Peyer's patch (tissue), 4 donors: Measurements from ENCODE around the gene RILP. TPM values are rescaled to one million over a fixed set of nuclear protein-coding genes. Genes with fewer than 3 reads are reported as not detected.

Experiments
- DNase-seq, 3 donors: peaks; one replicate each; pipeline ENCODE4 v3.0.0-alpha.2; 2017 to 2019
- H3K27ac ChIP-seq, 4 donors: fragments of 200-600 bp; sonication (generic); one replicate each; pipeline ENCODE4 v1.5.1; 2016 to 2019
- H3K27me3 ChIP-seq, 2 donors: fragments of 200-600 bp; sonication (generic); one replicate each; pipeline ENCODE4 v1.5.1; 2019
- H3K36me3 ChIP-seq, 3 donors: fragments of 200-600 bp; sonication (generic); one replicate each; pipeline ENCODE4 v1.5.1; 2016 to 2019
- H3K4me1 ChIP-seq, 4 donors: fragments of 200-600 bp; sonication (generic); one replicate each; pipeline ENCODE4 v1.5.1; 2016 to 2019
- H3K4me3 ChIP-seq, 4 donors: fragments of 200-600 bp; sonication (generic); 1 replicate in 3 of 4; 2 replicates in 1 of 4; pipeline ENCODE4 v1.5.1; 2016 to 2019; ENCODE audit warnings: mild to moderate bottlenecking in 1 of 4
- H3K9me3 ChIP-seq, 4 donors: fragments of 200-600 bp; sonication (generic); one replicate each; pipeline ENCODE4 v1.5.1; 2016 to 2019; ENCODE audit warnings: mild to moderate bottlenecking in 1 of 4
- CTCF ChIP-seq, 6 experiments: fragments of 450-650 bp in 4 of 6; fragments of 200-600 bp in 2 of 6; sonication (generic) in 1 of 6; IDR thresholded peaks; one replicate each; pipeline ENCODE4 v1.5.1; 2017 to 2019; ENCODE audit warnings: antibody characterized with exemption in 6 of 6, mild to moderate bottlenecking in 3 of 6, moderate library complexity in 1 of 6
- POLR2A ChIP-seq, 2 donors: fragments of 450-650 bp; IDR thresholded peaks; one replicate each; pipeline ENCODE4 v1.5.1; 2017; ENCODE audit warnings: antibody characterized with exemption in 2 of 2, mild to moderate bottlenecking in 2 of 2, moderate library complexity in 2 of 2
- total RNA-seq, 4 donors: library from RNA; depleted of rRNA; stranded (reverse); fragments of >200 nt; gene quantifications; one replicate each; pipeline ENCODE4 v1.1.0, GENCODE V29; 2016

The RILP gene
- total RNA-seq, 4 donors from 2014 or later = 29.7 to 173 (median 92.3) TPM

GRCh38 chr17:1640329-1641064, 9.2 kb downstream of the RILP start:
- no peak for TF ChIP-seq POLR2A (IDR thresholded peaks at IDR 0.05)
- Histone ChIP-seq H3K27me3 (no peaks in the 10 kb centered on the region), H3K27ac (no peak overlapping the region), H3K4me3 (no peak overlapping the region), H3K9me3 (no peaks in the 10 kb centered on the region), H3K36me3 (peaks cover 0 to 12% (median 0%) of the 10 kb centered on the region in 3 donors), H3K4me1 (peaks cover 0 to 17% (median 11%) of the 10 kb centered on the region in 4 donors)
- DNase-seq = no peak

GRCh38 chr17:1639549-1640180, 10.0 kb downstream of the RILP start:
- TF ChIP-seq CTCF (IDR thresholded peaks at IDR 0.05) (no peak), POLR2A (IDR thresholded peaks at IDR 0.05) (no peak)
- no peaks in the 10 kb centered on the region for H3K9me3 ChIP-seq
- no peak overlapping the region for H3K27ac ChIP-seq
- H3K36me3 ChIP-seq = peaks cover 0 to 16% (median 0%) of the 10 kb centered on the region in 3 donors
- H3K27me3 ChIP-seq = no peaks in the 10 kb centered on the region
- peaks cover 0 to 14% (median 11%) of the 10 kb centered on the region in 4 donors for H3K4me1 ChIP-seq
- H3K4me3 ChIP-seq = no peak overlapping the region
- DNase-seq = no peak

- Histone ChIP-seq H3K9me3 (no peaks in the 10 kb centered on the region), H3K27me3 (no peaks in the 10 kb centered on the region), H3K27ac (no peak overlapping the region), H3K36me3 (peaks cover 0 to 16% (median 0%) of the 10 kb centered on the region in 3 donors), H3K4me1 (peaks cover 0 to 6% (median 3%) of the 10 kb centered on the region in 4 donors), H3K4me3 (no peak overlapping the region)
- TF ChIP-seq POLR2A (IDR thresholded peaks at IDR 0.05) (no peak), CTCF (IDR thresholded peaks at IDR 0.05) (no peak)
- DNase-seq = no peak
These were observed 10.9 kb downstream of the RILP start for GRCh38 chr17:1638624-1639300.

GRCh38 chr17:1638171-1638590, 11.5 kb downstream of the RILP start:
- no peak for DNase-seq
- Histone ChIP-seq H3K36me3 (peaks cover 0 to 16% (median 0%) of the 10 kb centered on the region in 3 donors), H3K27me3 (no peaks in the 10 kb centered on the region), H3K4me3 (no peak overlapping the region), H3K27ac (no peak overlapping the region), H3K4me1 (no peaks in the 10 kb centered on the region), H3K9me3 (no peaks in the 10 kb centered on the region)
- TF ChIP-seq CTCF (IDR thresholded peaks at IDR 0.05) = no peak

- Histone ChIP-seq H3K4me3 (no peak overlapping the region), H3K9me3 (no peaks in the 10 kb centered on the region), H3K4me1 (no peaks in the 10 kb centered on the region), H3K27ac (no peak overlapping the region), H3K36me3 (peaks cover 0 to 16% (median 0%) of the 10 kb centered on the region in 3 donors), H3K27me3 (no peaks in the 10 kb centered on the region)
- DNase-seq = no peak
- TF ChIP-seq POLR2A (IDR thresholded peaks at IDR 0.05) = no peak
- TF ChIP-seq CTCF (IDR thresholded peaks at IDR 0.05) = no peak
These were observed 12.9 kb downstream of the RILP start for GRCh38 chr17:1636732-1637285.
